Measurements from ENCODE around the gene MRPL46. TPM values are rescaled to one million over a fixed set of nuclear protein-coding genes. Genes with fewer than 3 reads are reported as not detected.
A peak's percentile ranks its signal among the peaks of the same experiment; 100 is the strongest.
"Not testable (repeated sequence)": the region's sequence is repeated elsewhere in the genome, so short reads cannot be mapped to it uniquely, and the experiment has no call there.

The MRPL46 gene
- total and polyA plus RNA-seq, 9 of the 15 experiments (the other 6 are each of a cell fraction or from before 2014, with no cell fraction given): 41.2 to 72.2 (median 49.8) TPM

GRCh38 chr15:88470625-88471372, 3.6 kb upstream of the MRPL46 start (continued):
- TF ChIP-seq TFAM (CRISPR knock-in tag; conservative IDR thresholded peaks at IDR 0.05): no peak
- TF ChIP-seq, protein P1, sequence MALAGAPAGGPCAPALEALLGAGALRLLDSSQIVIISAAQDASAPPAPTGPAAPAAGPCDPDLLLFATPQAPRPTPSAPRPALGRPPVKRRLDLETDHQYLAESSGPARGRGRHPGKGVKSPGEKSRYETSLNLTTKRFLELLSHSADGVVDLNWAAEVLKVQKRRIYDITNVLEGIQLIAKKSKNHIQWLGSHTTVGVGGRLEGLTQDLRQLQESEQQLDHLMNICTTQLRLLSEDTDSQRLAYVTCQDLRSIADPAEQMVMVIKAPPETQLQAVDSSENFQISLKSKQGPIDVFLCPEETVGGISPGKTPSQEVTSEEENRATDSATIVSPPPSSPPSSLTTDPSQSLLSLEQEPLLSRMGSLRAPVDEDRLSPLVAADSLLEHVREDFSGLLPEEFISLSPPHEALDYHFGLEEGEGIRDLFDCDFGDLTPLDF (CRISPR knock-in tag; IDR thresholded peaks at IDR 0.05): no peak

DNA sequence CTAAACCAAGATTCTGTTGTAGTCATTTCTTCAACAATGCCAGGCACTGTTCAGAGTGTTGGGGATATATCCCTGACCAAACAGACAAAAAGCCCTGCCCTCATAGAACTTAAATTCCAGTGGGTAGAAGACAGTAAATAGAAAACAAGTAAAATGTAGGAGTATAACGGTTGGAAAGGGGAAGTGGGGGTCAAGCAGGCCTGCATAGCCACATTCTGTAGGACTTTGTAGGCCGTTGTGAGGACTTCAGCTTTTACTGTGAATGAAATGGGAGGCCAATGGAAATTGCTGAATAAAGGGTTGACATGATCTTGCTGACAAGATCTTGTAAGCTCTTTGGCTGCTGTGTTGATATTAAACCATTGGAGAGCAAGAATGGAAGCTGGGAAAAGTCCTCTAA, 2.1 kb upstream of the MRPL46 start:
- H3K9me1 ChIP-seq (ENCODE audit: control insufficient read depth, insufficient read depth, low read length): no peaks in the 10 kb centered on the region
- no peak overlapping the region for H2AFZ ChIP-seq (ENCODE audit: low read depth, low read length)
- BruUV-seq (replicated peaks): no TSS peak
- in situ Hi-C loops (cut with MboI): no loop called here
- H3K4me3 ChIP-seq: no peak overlapping the region
- H3K4me2 ChIP-seq (ENCODE audit: insufficient read depth, low read length): no peak overlapping the region
- FAIRE-seq (no peak), DNase-seq (ENCODE audit: extremely low read depth in 1 of 4, low spot score in 3 of 4) (no peak), ATAC-seq (no peak)
- WGBS (ENCODE audit: insufficient coverage, low coverage, missing lambda C conversion rate): 78% methylated on average over 2 of the region's 2 CpGs
- POLR2A ChIA-PET: no interaction called here
- CTCF ChIA-PET (ENCODE audit: low intra/inter-chr PET ratio): no interaction called here
- 0 out of 4 replicates have a peak overlapping the region, but pooled peaks of 1 of the 2 experiments have one; percentile 6 for H3K9ac ChIP-seq (ENCODE audit: insufficient read depth in 1 of 2, low read depth in 2 of 2, low read length in 2 of 2)
- H3K27me3 ChIP-seq (ENCODE audit: control insufficient read depth in 2 of 2, insufficient read depth in 2 of 2, low read length in 2 of 2): no peaks in the 10 kb centered on the region
- no peak overlapping the region for H3K27ac ChIP-seq (ENCODE audit: extremely low read depth, low read depth, low read length)
- intact Hi-C loops (cut with micrococcal nuclease): no loop called here
- no peaks in the 10 kb centered on the region for H3K9me3 ChIP-seq (replicated peaks; ENCODE audit: control insufficient read depth, insufficient read depth, low read depth, low read length)
- H4K20me1 ChIP-seq (replicated peaks; ENCODE audit: control insufficient read depth, insufficient read depth, low read length): no peaks in the 10 kb centered on the region
- peaks cover 48% of the 10 kb centered on the region for H3K79me2 ChIP-seq (ENCODE audit: control insufficient read depth, insufficient read depth, low read length)
- H3K36me3 ChIP-seq (ENCODE audit: control insufficient read depth, insufficient read depth, low read length): peaks cover 63% of the 10 kb centered on the region
- H3K4me1 ChIP-seq (replicated peaks in 1 of 2; ENCODE audit: control insufficient read depth in 2 of 2, insufficient read depth in 2 of 2, low read length in 2 of 2): peaks cover 5 to 15% of the 10 kb centered on the region in 2 experiments; a peak in 4 of 5 replicates
- TF ChIP-seq SPI1 (IDR thresholded peaks at IDR 0.05; ENCODE audit: borderline replicate concordance, low read depth, low read length): peak; percentile 54
- TF ChIP-seq RBM25 (IDR thresholded peaks at IDR 0.05; ENCODE audit: low read depth, low read length, severe bottlenecking): no peak

DNA sequence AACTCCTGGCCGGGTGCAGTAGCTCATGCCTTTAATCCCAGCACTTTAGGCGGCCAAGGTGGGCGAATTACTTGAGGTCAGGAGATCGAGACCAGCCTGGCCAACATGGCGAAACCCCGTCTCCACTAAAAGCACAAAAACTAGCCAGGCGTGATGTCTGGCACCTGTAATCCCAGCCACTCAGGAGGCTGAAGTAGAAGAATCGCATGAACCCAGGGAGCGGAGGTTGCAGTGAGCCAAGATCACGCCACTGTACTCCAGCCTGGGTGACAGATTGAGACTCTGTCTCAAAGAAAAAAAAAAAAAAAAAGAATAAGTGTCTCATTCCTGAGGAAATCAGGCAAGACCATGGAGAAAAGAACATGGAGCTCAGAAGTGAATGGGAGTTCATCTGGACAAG, 1.5 kb upstream of the MRPL46 start:
- ATAC-seq; DNase-seq (ENCODE audit: extremely low read depth in 1 of 4, low spot score in 3 of 4); H3K9me1 ChIP-seq (ENCODE audit: control insufficient read depth, insufficient read depth, low read length); CTCF ChIA-PET (ENCODE audit: low intra/inter-chr PET ratio); H3K27me3 ChIP-seq (ENCODE audit: control insufficient read depth in 2 of 2, insufficient read depth in 2 of 2, low read length in 2 of 2); POLR2A ChIA-PET; FAIRE-seq; H3K27ac ChIP-seq (ENCODE audit: extremely low read depth, low read depth, low read length); H2AFZ ChIP-seq (ENCODE audit: low read depth, low read length); H3K9me3 ChIP-seq (replicated peaks; ENCODE audit: control insufficient read depth, insufficient read depth, low read depth, low read length); BruUV-seq (replicated peaks); in situ Hi-C loops (cut with MboI); intact Hi-C loops (cut with micrococcal nuclease); H4K20me1 ChIP-seq (replicated peaks; ENCODE audit: control insufficient read depth, insufficient read depth, low read length): not testable (repeated sequence)
- peak overlapping the region; percentile 99 for H3K4me2 ChIP-seq (ENCODE audit: insufficient read depth, low read length)
- H3K4me1 ChIP-seq (replicated peaks in 1 of 2; ENCODE audit: control insufficient read depth in 2 of 2, insufficient read depth in 2 of 2, low read length in 2 of 2): peaks cover 5 to 15% of the 10 kb centered on the region in 2 experiments; a peak in 4 of 5 replicates
- peak overlapping the region in 1 of 2 experiments; percentile 94; a peak in 1 of 4 replicates for H3K9ac ChIP-seq (ENCODE audit: insufficient read depth in 1 of 2, low read depth in 2 of 2, low read length in 2 of 2)
- H3K36me3 ChIP-seq (ENCODE audit: control insufficient read depth, insufficient read depth, low read length): peaks cover 69% of the 10 kb centered on the region
- WGBS (ENCODE audit: insufficient coverage, low coverage, missing lambda C conversion rate): 88% methylated on average over 9 of the region's 10 CpGs
- peak overlapping the region; percentile 88; the same call in 1 of the 2 replicates for H3K4me3 ChIP-seq
- H3K79me2 ChIP-seq (ENCODE audit: control insufficient read depth, insufficient read depth, low read length): peaks cover 50% of the 10 kb centered on the region

All from K562 (cell line).